Astrocyte (in vitro differentiated cells and primary cell): ENCODE measurements around the gene RALBP1.

Source experiments
- CTCF ChIP-seq: IDR thresholded peaks from 2 replicates; pipeline ENCODE4 v1.5.1; 2011; ENCODE audit warnings: low read depth, mild to moderate bottlenecking, inconsistent platforms, low read length, moderate library complexity; ENCODE audit not compliant: insufficient read depth
- EZH2 ChIP-seq: IDR thresholded peaks from 2 replicates; pipeline ENCODE4 v1.6.1; 2012; ENCODE audit warnings: mild to moderate bottlenecking, low read length, inconsistent platforms; ENCODE audit not compliant: insufficient read depth

GRCh38 chr18:9565407-9565806, 90.1 kb downstream of the RALBP1 start:
- no peak for TF ChIP-seq EZH2
- TF ChIP-seq CTCF, result no peak
